Suprapubic skin (tissue), 4 donors: ENCODE measurements around the gene SOS1.

ENCODE experiments used
- POLR2A ChIP-seq, 2 donors: fragments of 450-650 bp; IDR thresholded peaks; one replicate each; pipeline ENCODE4 v1.6.1; 2017; ENCODE audit warnings: antibody characterized with exemption in 2 of 2, mild to moderate bottlenecking in 2 of 2, moderate library complexity in 2 of 2
- POLR2AphosphoS5 ChIP-seq, 3 donors: sonication (generic); formaldehyde crosslinking; IDR thresholded peaks; one replicate each; pipeline ENCODE4 v1.6.1; 2017; ENCODE audit warnings: antibody characterized with exemption in 3 of 3

- TF ChIP-seq POLR2AphosphoS5 (IDR thresholded peaks at IDR 0.05) (no peak), POLR2A (IDR thresholded peaks at IDR 0.05) (no peak)
These were observed 2.7 kb upstream of the SOS1 start for GRCh38 chr2:39123436-39123999.
